T-helper 1 cell treated with Interleukin-12 subunit alpha and Interleukin-12 subunit beta and Interleukin-4 antibody, amounts not matched to agents 30 μg/mL and 1 μg/mL, for 36 hours (primary cell): ENCODE data around the gene TEPSIN.
A peak's percentile ranks its signal among the peaks of the same experiment; 100 is the strongest.

ENCODE experiments used
- H3K27ac Mint-ChIP-seq: one replicate; pipeline ENCODE4 v1.8.0; 2021; ENCODE audit warnings: mild to moderate bottlenecking, mixed read lengths
- H3K27me3 Mint-ChIP-seq: one replicate; pipeline ENCODE4 v1.8.0; 2021; ENCODE audit warnings: low read depth, mixed read lengths
- H3K36me3 Mint-ChIP-seq: one replicate; pipeline ENCODE4 v1.8.0; 2021; ENCODE audit warnings: low read depth, mixed read lengths
- H3K4me1 Mint-ChIP-seq: one replicate; pipeline ENCODE4 v1.8.0; 2021; ENCODE audit warnings: low read depth, mixed read lengths
- H3K4me3 Mint-ChIP-seq: one replicate; pipeline ENCODE4 v1.8.0; 2021; ENCODE audit warnings: mild to moderate bottlenecking, moderate library complexity, mixed read lengths
- H3K9me3 Mint-ChIP-seq: one replicate; pipeline ENCODE4 v1.8.0; 2021; ENCODE audit warnings: mixed read lengths

The TEPSIN gene

GRCh38 chr17:81248649-81249048 lies 9.8 kb upstream of the TEPSIN start:
- H3K4me1 Mint-ChIP-seq = peaks cover 6% of the 10 kb centered on the region
- peaks cover 18% of the 10 kb centered on the region for H3K36me3 Mint-ChIP-seq
- no peaks in the 10 kb centered on the region for H3K27me3 Mint-ChIP-seq
- no peaks in the 10 kb centered on the region for H3K9me3 Mint-ChIP-seq
- H3K27ac Mint-ChIP-seq = no peak overlapping the region
- no peak overlapping the region for H3K4me3 Mint-ChIP-seq

GRCh38 chr17:81247339-81247990 lies 8.6 kb upstream of the TEPSIN start:
- H3K4me1 Mint-ChIP-seq = no peaks in the 10 kb centered on the region
- no peak overlapping the region for H3K4me3 Mint-ChIP-seq
- no peaks in the 10 kb centered on the region for H3K27me3 Mint-ChIP-seq
- H3K9me3 Mint-ChIP-seq = no peaks in the 10 kb centered on the region
- peaks cover 12% of the 10 kb centered on the region for H3K36me3 Mint-ChIP-seq
- no peak overlapping the region for H3K27ac Mint-ChIP-seq

- Mint-ChIP-seq H3K27ac (no peak overlapping the region), H3K4me1 (peaks cover 3% of the 10 kb centered on the region)
Observed at GRCh38 chr17:81246679-81247338, 8.0 kb upstream of the TEPSIN start.

GRCh38 chr17:81246343-81246670 lies 7.5 kb upstream of the TEPSIN start:
- no peak overlapping the region for H3K4me3 Mint-ChIP-seq
- peaks cover 15% of the 10 kb centered on the region for H3K36me3 Mint-ChIP-seq
- no peak overlapping the region for H3K27ac Mint-ChIP-seq
- H3K9me3 Mint-ChIP-seq = no peaks in the 10 kb centered on the region
- peaks cover 3% of the 10 kb centered on the region for H3K4me1 Mint-ChIP-seq
- no peaks in the 10 kb centered on the region for H3K27me3 Mint-ChIP-seq

More at GRCh38 chr17:81246679-81247338, 8.0 kb upstream of the TEPSIN start:
- no peak overlapping the region for H3K4me3 Mint-ChIP-seq
- no peaks in the 10 kb centered on the region for H3K9me3 Mint-ChIP-seq
- H3K36me3 Mint-ChIP-seq = peaks cover 13% of the 10 kb centered on the region
- H3K27me3 Mint-ChIP-seq = no peaks in the 10 kb centered on the region

GRCh38 chr17:81245665-81246342 lies 6.9 kb upstream of the TEPSIN start:
- Mint-ChIP-seq H3K4me1 (peaks cover 5% of the 10 kb centered on the region), H3K36me3 (peaks cover 18% of the 10 kb centered on the region), H3K27me3 (no peaks in the 10 kb centered on the region), H3K27ac (no peak overlapping the region), H3K4me3 (no peak overlapping the region), H3K9me3 (no peaks in the 10 kb centered on the region)

GRCh38 chr17:81245024-81245664 lies 6.3 kb upstream of the TEPSIN start:
- Mint-ChIP-seq H3K27ac (peak overlapping the region; percentile 31), H3K27me3 (no peaks in the 10 kb centered on the region), H3K4me1 (peaks cover 10% of the 10 kb centered on the region), H3K4me3 (no peak overlapping the region), H3K9me3 (no peaks in the 10 kb centered on the region), H3K36me3 (peaks cover 17% of the 10 kb centered on the region)

GRCh38 chr17:81244358-81245023 lies 5.6 kb upstream of the TEPSIN start:
- Mint-ChIP-seq H3K4me1 (peaks cover 11% of the 10 kb centered on the region), H3K27me3 (no peaks in the 10 kb centered on the region), H3K9me3 (no peaks in the 10 kb centered on the region), H3K4me3 (no peak overlapping the region), H3K36me3 (peaks cover 20% of the 10 kb centered on the region), H3K27ac (peak overlapping the region; percentile 31)

GRCh38 chr17:81243333-81243664 lies 4.4 kb upstream of the TEPSIN start:
- Mint-ChIP-seq H3K36me3 (peaks cover 18% of the 10 kb centered on the region), H3K4me1 (peaks cover 11% of the 10 kb centered on the region), H3K27ac (no peak overlapping the region), H3K27me3 (no peaks in the 10 kb centered on the region), H3K4me3 (no peak overlapping the region), H3K9me3 (no peaks in the 10 kb centered on the region)

- peak overlapping the region; percentile 9 for H3K27ac Mint-ChIP-seq
- peaks cover 15% of the 10 kb centered on the region for H3K4me1 Mint-ChIP-seq
- no peaks in the 10 kb centered on the region for H3K9me3 Mint-ChIP-seq
- H3K4me3 Mint-ChIP-seq = peak overlapping the region; percentile 42
- no peaks in the 10 kb centered on the region for H3K27me3 Mint-ChIP-seq
- peaks cover 18% of the 10 kb centered on the region for H3K36me3 Mint-ChIP-seq
Observed at GRCh38 chr17:81242421-81243332, 3.8 kb upstream of the TEPSIN start.

GRCh38 chr17:81241648-81242420 lies 3.0 kb upstream of the TEPSIN start:
- H3K36me3 Mint-ChIP-seq = peaks cover 18% of the 10 kb centered on the region
- peak overlapping the region; percentile 9 for H3K27ac Mint-ChIP-seq
- peak overlapping the region; percentile 42 for H3K4me3 Mint-ChIP-seq
- H3K27me3 Mint-ChIP-seq = no peaks in the 10 kb centered on the region
- peaks cover 21% of the 10 kb centered on the region for H3K4me1 Mint-ChIP-seq
- H3K9me3 Mint-ChIP-seq = no peaks in the 10 kb centered on the region

GRCh38 chr17:81241203-81241602 lies 2.3 kb upstream of the TEPSIN start:
- Mint-ChIP-seq H3K27ac (no peak overlapping the region), H3K4me3 (peak overlapping the region; percentile 97), H3K9me3 (no peaks in the 10 kb centered on the region), H3K4me1 (peaks cover 21% of the 10 kb centered on the region), H3K27me3 (no peaks in the 10 kb centered on the region), H3K36me3 (peaks cover 18% of the 10 kb centered on the region)

GRCh38 chr17:81240761-81241160 lies 1.9 kb upstream of the TEPSIN start:
- H3K36me3 Mint-ChIP-seq = peaks cover 18% of the 10 kb centered on the region
- H3K4me1 Mint-ChIP-seq = peaks cover 21% of the 10 kb centered on the region
- H3K4me3 Mint-ChIP-seq = peak overlapping the region; percentile 97
- H3K9me3 Mint-ChIP-seq = no peaks in the 10 kb centered on the region
- H3K27ac Mint-ChIP-seq = peak overlapping the region; percentile 26
- H3K27me3 Mint-ChIP-seq = no peaks in the 10 kb centered on the region
